Nephron progenitor cell (in vitro differentiated cells): Measurements from ENCODE around the gene ARHGAP36.

Source experiments
- DNase-seq: peaks from one replicate; pipeline ENCODE4 v3.0.0; 2021
- H3K27ac Mint-ChIP-seq: 2 replicates; pipeline ENCODE4 v1.8.0; 2021; ENCODE audit warnings: mild to moderate bottlenecking, moderate library complexity, mixed read lengths
- H3K27me3 Mint-ChIP-seq: 2 replicates; pipeline ENCODE4 v1.8.0; 2021; ENCODE audit warnings: mild to moderate bottlenecking, low read depth, mixed read lengths; ENCODE audit not compliant: poor library complexity
- H3K36me3 Mint-ChIP-seq: 2 replicates; pipeline ENCODE4 v1.8.0; 2021; ENCODE audit warnings: low read depth, mixed read lengths
- H3K4me1 Mint-ChIP-seq: 2 replicates; pipeline ENCODE4 v1.8.0; 2021; ENCODE audit warnings: mixed read lengths
- H3K4me3 Mint-ChIP-seq: 2 replicates; pipeline ENCODE4 v1.8.0; 2021; ENCODE audit warnings: mild to moderate bottlenecking, moderate library complexity, mixed read lengths
- H3K9me3 Mint-ChIP-seq: 2 replicates; pipeline ENCODE4 v1.8.0; 2021; ENCODE audit warnings: mild to moderate bottlenecking, moderate library complexity, mixed read lengths
- CTCF ChIP-seq: fragments of 200-600 bp; sonication (generic); IDR thresholded peaks from 2 replicates; pipeline ENCODE4 v1.5.0; 2021; ENCODE audit warnings: antibody characterized with exemption

The ARHGAP36 gene

GRCh38 chrX:131073607-131074006, 15.5 kb downstream of the ARHGAP36 start:
- TF ChIP-seq CTCF, result no peak
- peak overlapping the region; percentile 70 for H3K4me3 Mint-ChIP-seq
- H3K27me3 Mint-ChIP-seq, result peaks cover 43% of the 10 kb centered on the region
- DNase-seq, result no peak
- H3K4me1 Mint-ChIP-seq, result peaks cover 28% of the 10 kb centered on the region
- H3K9me3 Mint-ChIP-seq, result no peaks in the 10 kb centered on the region
- no peaks in the 10 kb centered on the region for H3K36me3 Mint-ChIP-seq
- H3K27ac Mint-ChIP-seq, result no peak overlapping the region

GRCh38 chrX:131081772-131082740, 23.9 kb downstream of the ARHGAP36 start:
- H3K4me3 Mint-ChIP-seq, result peak overlapping the region; percentile 79

GRCh38 chrX:131083510-131084142, 25.5 kb downstream of the ARHGAP36 start:
- Mint-ChIP-seq H3K36me3 (no peaks in the 10 kb centered on the region), H3K4me3 (peak overlapping the region; percentile 79), H3K27ac (no peak overlapping the region), H3K27me3 (peaks cover 96% of the 10 kb centered on the region), H3K9me3 (peaks cover 28% of the 10 kb centered on the region), H3K4me1 (peaks cover 26% of the 10 kb centered on the region)
- no peak for TF ChIP-seq CTCF
- peak; percentile 30 for DNase-seq

More at GRCh38 chrX:131081772-131082740, 23.9 kb downstream of the ARHGAP36 start:
- Mint-ChIP-seq H3K27me3 (peaks cover 84% of the 10 kb centered on the region), H3K4me1 (peaks cover 26% of the 10 kb centered on the region), H3K9me3 (peaks cover 28% of the 10 kb centered on the region), H3K27ac (no peak overlapping the region), H3K36me3 (no peaks in the 10 kb centered on the region)
- no peak for TF ChIP-seq CTCF
- DNase-seq, result peak; percentile 60

GRCh38 chrX:131084145-131084544, 26.0 kb downstream of the ARHGAP36 start:
- Mint-ChIP-seq H3K36me3 (no peaks in the 10 kb centered on the region), H3K27ac (no peak overlapping the region), H3K27me3 (peaks cover 94% of the 10 kb centered on the region), H3K4me3 (no peak overlapping the region), H3K4me1 (peaks cover 26% of the 10 kb centered on the region), H3K9me3 (peaks cover 28% of the 10 kb centered on the region)
- no peak for DNase-seq
- TF ChIP-seq CTCF, result no peak

GRCh38 chrX:131136776-131137175, 78.6 kb downstream of the ARHGAP36 start:
- no peaks in the 10 kb centered on the region for H3K4me1 Mint-ChIP-seq
- no peaks in the 10 kb centered on the region for H3K9me3 Mint-ChIP-seq
- H3K4me3 Mint-ChIP-seq, result no peak overlapping the region
- no peak overlapping the region for H3K27ac Mint-ChIP-seq
- no peak for DNase-seq
- H3K27me3 Mint-ChIP-seq, result peaks cover 3% of the 10 kb centered on the region
- no peak for TF ChIP-seq CTCF
- no peaks in the 10 kb centered on the region for H3K36me3 Mint-ChIP-seq
